ENCODE measurements around the gene ASXL3. TPM values are rescaled to one million over a fixed set of nuclear protein-coding genes. Genes with fewer than 3 reads are reported as not detected.

Gene ASXL3
- total RNA-seq, 4 donors from 2014 or later = 8.3 to 25.3 (median 20.3) TPM

DNA sequence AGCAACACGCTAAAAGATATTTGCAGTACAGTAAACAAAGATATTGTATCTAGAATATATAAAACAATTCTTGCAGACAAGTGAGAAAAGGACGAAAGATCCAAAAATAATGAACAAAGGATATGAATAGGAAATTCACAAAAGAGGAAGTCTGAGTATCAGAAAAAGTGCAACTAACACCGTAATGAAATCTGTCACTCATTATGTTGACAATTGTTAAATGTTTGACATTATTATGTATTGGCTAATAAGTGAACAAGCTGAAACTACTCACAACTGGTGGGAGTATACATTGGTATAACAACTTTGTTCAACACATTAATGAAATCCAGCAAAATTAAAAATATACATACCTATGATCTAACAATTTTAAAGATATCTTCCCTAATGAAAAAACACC, 36.7 kb upstream of the ASXL3 start:
- intact Hi-C loops (cut with DNase I) = no loop called here
- no peaks in the 10 kb centered on the region for H3K4me1 ChIP-seq
- H3K27ac ChIP-seq = no peak overlapping the region
- H3K4me3 ChIP-seq (replicated peaks in 1 of 3) = no peak overlapping the region
- DNase-seq = no peak
- WGBS, 2 donors = 81 to 88% methylated on average over 3 of the region's 3 CpGs
- no peak for TF ChIP-seq CTCF (IDR thresholded peaks at IDR 0.05)
- TF ChIP-seq POLR2A (IDR thresholded peaks at IDR 0.05) = no peak
- no peaks in the 10 kb centered on the region for H3K27me3 ChIP-seq
- H3K9me3 ChIP-seq = no peaks in the 10 kb centered on the region
- no peaks in the 10 kb centered on the region for H3K36me3 ChIP-seq

GRCh38 chr18:33556846-33557245, 21.2 kb upstream of the ASXL3 start:
- intact Hi-C loops (cut with DNase I) = no loop called here
- TF ChIP-seq POLR2A (IDR thresholded peaks at IDR 0.05) = no peak
- TF ChIP-seq CTCF (IDR thresholded peaks at IDR 0.05) = no peak

GRCh38 chr18:33557706-33558105, 20.3 kb upstream of the ASXL3 start:
- intact Hi-C loops (cut with DNase I) = no loop called here
- H3K27ac ChIP-seq = no peak overlapping the region
- no peak for DNase-seq
- 91 to 94% methylated on average over 3 of the region's 3 CpGs for WGBS, 2 donors
- no peaks in the 10 kb centered on the region for H3K36me3 ChIP-seq
- no peak overlapping the region for H3K4me3 ChIP-seq (replicated peaks in 1 of 3)
- TF ChIP-seq CTCF (IDR thresholded peaks at IDR 0.05) (no peak), POLR2A (IDR thresholded peaks at IDR 0.05) (no peak)
- peaks cover 7 to 8% of the 10 kb centered on the region in 2 donors for H3K4me1 ChIP-seq
- no peaks in the 10 kb centered on the region for H3K27me3 ChIP-seq
- H3K9me3 ChIP-seq = no peaks in the 10 kb centered on the region

More at GRCh38 chr18:33556846-33557245, 21.2 kb upstream of the ASXL3 start:
- no peak for DNase-seq
- H3K9me3 ChIP-seq = no peaks in the 10 kb centered on the region
- H3K4me1 ChIP-seq = peaks cover 0 to 4% of the 10 kb centered on the region in 2 donors
- H3K36me3 ChIP-seq = no peaks in the 10 kb centered on the region
- 89 to 94% methylated on average over 2 of the region's 2 CpGs for WGBS, 2 donors
- H3K4me3 ChIP-seq (replicated peaks in 1 of 3) = no peak overlapping the region
- no peaks in the 10 kb centered on the region for H3K27me3 ChIP-seq
- H3K27ac ChIP-seq = no peak overlapping the region

DNA sequence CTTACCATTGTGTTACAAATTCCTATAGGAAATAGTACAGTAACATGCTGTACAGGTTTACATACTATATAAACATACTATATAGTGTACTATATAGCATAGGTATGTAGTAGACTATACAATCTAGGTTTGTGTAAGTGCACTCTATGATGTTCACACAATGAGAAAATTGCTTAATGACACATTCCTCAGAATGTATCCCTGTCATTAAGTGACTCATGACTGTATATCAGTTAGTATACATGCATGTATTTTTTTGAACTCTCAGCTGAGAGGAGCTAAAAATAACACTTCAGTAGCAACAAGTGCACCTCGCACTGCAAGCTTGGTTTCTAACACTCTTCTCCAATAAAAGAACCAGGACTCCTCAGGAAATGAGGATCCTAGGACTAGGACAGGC, 19.5 kb upstream of the ASXL3 start:
- DNase-seq = no peak
- no peaks in the 10 kb centered on the region for H3K36me3 ChIP-seq
- H3K27me3 ChIP-seq = no peaks in the 10 kb centered on the region
- peaks cover 7 to 8% of the 10 kb centered on the region in 2 donors for H3K4me1 ChIP-seq
- H3K27ac ChIP-seq = no peak overlapping the region
- H3K4me3 ChIP-seq (replicated peaks in 1 of 3) = no peak overlapping the region
- WGBS, 2 donors = 26 to 41% methylated on average over 1 of the region's 1 CpG
- H3K9me3 ChIP-seq = no peaks in the 10 kb centered on the region
- intact Hi-C loops (cut with DNase I) = no loop called here
- no peak for TF ChIP-seq POLR2A (IDR thresholded peaks at IDR 0.05)
- TF ChIP-seq CTCF (IDR thresholded peaks at IDR 0.05) = no peak

DNA sequence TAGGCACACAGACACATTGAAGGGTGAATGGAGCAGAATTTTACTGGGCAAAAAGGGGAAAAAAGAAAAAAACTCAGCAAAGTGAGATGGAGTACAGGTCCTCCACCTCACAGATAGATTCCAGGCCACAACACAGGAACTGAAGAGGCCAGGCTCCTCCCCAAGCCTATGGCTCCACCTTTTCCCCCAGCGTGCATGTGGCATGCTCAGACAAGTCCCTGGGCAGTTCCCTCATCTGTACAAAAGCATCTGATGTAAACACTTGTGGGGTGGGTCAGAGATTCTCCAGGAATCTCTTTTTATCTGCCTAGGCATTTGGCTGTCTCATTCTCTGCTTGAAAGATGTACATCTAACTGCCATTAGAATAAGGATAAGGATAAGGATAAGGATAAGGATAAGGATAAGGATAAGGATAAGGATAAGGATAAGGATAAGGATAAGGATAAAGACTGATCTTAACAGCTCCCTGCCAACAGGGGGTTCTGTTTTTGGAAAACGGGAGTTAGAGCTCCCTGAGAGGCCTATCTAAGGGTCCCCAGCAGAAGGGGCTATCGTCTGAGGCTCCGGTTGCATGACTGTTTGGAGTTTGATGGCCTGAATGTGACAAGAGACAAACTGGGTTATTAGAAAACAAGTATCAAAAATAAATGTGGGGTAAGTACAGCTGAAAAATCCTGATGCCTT, 17.2 kb upstream of the ASXL3 start:
- no peaks in the 10 kb centered on the region for H3K27me3 ChIP-seq
- H3K27ac ChIP-seq = no peak overlapping the region
- no peaks in the 10 kb centered on the region for H3K36me3 ChIP-seq
- peaks cover 7 to 8% of the 10 kb centered on the region in 2 donors for H3K4me1 ChIP-seq
- intact Hi-C loops (cut with DNase I) = no loop called here
- WGBS, 2 donors = 76 to 79% methylated on average over 4 of the region's 4 CpGs
- H3K9me3 ChIP-seq = no peaks in the 10 kb centered on the region
- TF ChIP-seq POLR2A (IDR thresholded peaks at IDR 0.05) (no peak), CTCF (IDR thresholded peaks at IDR 0.05) (no peak)
- DNase-seq = no peak
- no peak overlapping the region for H3K4me3 ChIP-seq (replicated peaks in 1 of 3)

Measured in thyroid gland (tissue), 4 donors.